ENCODE data around the gene DSTN. TPM values are rescaled to one million over a fixed set of nuclear protein-coding genes. Genes with fewer than 3 reads are reported as not detected.
A peak's percentile ranks its signal among the peaks of the same experiment; 100 is the strongest.

Gene DSTN
- total RNA-seq, 1 experiment from 2014 or later, result 412 TPM

DNA sequence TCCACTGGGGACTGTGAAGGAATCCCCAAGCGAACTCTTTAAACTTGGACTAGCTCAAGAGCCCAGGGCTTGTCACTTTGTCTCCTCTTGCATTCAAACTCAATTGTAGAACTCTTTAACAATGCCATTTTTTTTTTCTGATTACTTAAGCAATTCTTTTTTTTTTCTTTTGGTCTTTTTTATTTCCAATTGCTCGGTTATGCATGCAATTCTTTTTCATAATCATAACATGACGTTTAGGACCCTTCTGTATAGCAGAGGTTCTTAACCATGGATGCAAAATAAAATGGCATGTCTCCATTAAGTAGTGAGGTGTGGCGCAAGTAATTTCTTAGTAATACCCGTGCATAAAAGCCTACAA, 38.2 kb upstream of the DSTN start:
- ChIA-PET CTCF (interaction anchor here (0.7 kb wide), 1 partner anchor 11 kb away, joined by 3 read pairs; no protein-coding TSS in a partner anchor), POLR2A (no interaction called here)
- peaks cover 25% of the 10 kb centered on the region for H3K4me1 ChIP-seq (ENCODE audit: control insufficient read depth, insufficient read depth, low read length)
- intact Hi-C loops (cut with micrococcal nuclease; ENCODE audit: unreplicated experiment), result no loop called here
- TSS peak; percentile 96 for BruUV-seq (replicated peaks)
- H3K36me3 ChIP-seq (ENCODE audit: control insufficient read depth, insufficient read depth, low read length), result no peaks in the 10 kb centered on the region
- in situ Hi-C loops (cut with HindIII; ENCODE audit: low pct_unique_long_range_greater_than_20kb, low sequenced_read_pairs), result no loop called here
- H3K4me3 ChIP-seq (ENCODE audit: low read depth in 2 of 2, low read length in 2 of 2), result peak overlapping the region; percentile 51 to 77
- no peaks in the 10 kb centered on the region for H3K9me3 ChIP-seq (ENCODE audit: control insufficient read depth, insufficient read depth, low read depth, low read length)
- H3K27me3 ChIP-seq (ENCODE audit: control insufficient read depth, insufficient read depth, low read length), result no peaks in the 10 kb centered on the region
- TF ChIP-seq, protein P1, sequence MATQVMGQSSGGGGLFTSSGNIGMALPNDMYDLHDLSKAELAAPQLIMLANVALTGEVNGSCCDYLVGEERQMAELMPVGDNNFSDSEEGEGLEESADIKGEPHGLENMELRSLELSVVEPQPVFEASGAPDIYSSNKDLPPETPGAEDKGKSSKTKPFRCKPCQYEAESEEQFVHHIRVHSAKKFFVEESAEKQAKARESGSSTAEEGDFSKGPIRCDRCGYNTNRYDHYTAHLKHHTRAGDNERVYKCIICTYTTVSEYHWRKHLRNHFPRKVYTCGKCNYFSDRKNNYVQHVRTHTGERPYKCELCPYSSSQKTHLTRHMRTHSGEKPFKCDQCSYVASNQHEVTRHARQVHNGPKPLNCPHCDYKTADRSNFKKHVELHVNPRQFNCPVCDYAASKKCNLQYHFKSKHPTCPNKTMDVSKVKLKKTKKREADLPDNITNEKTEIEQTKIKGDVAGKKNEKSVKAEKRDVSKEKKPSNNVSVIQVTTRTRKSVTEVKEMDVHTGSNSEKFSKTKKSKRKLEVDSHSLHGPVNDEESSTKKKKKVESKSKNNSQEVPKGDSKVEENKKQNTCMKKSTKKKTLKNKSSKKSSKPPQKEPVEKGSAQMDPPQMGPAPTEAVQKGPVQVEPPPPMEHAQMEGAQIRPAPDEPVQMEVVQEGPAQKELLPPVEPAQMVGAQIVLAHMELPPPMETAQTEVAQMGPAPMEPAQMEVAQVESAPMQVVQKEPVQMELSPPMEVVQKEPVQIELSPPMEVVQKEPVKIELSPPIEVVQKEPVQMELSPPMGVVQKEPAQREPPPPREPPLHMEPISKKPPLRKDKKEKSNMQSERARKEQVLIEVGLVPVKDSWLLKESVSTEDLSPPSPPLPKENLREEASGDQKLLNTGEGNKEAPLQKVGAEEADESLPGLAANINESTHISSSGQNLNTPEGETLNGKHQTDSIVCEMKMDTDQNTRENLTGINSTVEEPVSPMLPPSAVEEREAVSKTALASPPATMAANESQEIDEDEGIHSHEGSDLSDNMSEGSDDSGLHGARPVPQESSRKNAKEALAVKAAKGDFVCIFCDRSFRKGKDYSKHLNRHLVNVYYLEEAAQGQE (IDR thresholded peaks at IDR 0.05; ENCODE audit: insufficient read depth in 1 of 2, low read depth in 2 of 2, low read length in 1 of 2), result no peak
- TF ChIP-seq TCF7L2 (IDR thresholded peaks at IDR 0.05; ENCODE audit: low read depth, low read length), result no peak
- H3K27ac ChIP-seq (ENCODE audit: low read length), result peak overlapping the region; percentile 88
- DNase-seq (ENCODE audit: low read depth, low spot score) (no peak), ATAC-seq (no peak)

DNA sequence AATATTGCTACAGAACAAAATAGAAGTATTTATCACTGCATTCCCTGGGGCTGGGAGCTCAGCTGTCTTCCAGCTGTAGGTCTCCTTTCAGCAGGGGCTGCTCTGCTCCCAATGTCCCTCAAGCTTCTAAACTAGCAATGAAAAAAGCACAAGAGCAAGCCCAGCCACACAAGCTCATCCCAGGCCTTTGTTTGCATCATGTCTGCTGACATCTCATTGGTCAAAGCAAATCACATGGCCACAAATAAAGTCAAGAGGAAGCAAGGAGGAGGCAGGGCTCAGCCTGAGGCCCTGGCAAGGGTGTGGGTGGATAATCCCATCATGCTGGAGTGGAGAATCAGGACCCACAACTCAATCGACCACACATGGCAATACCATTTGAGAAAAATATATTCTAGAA, 36.5 kb upstream of the DSTN start:
- no TSS peak for BruUV-seq (replicated peaks)
- H3K36me3 ChIP-seq (ENCODE audit: control insufficient read depth, insufficient read depth, low read length), result no peaks in the 10 kb centered on the region
- H3K27me3 ChIP-seq (ENCODE audit: control insufficient read depth, insufficient read depth, low read length), result no peaks in the 10 kb centered on the region
- CTCF ChIA-PET, result no interaction called here
- no peak for ATAC-seq
- in situ Hi-C loops (cut with HindIII; ENCODE audit: low pct_unique_long_range_greater_than_20kb, low sequenced_read_pairs) (no loop called here), intact Hi-C loops (cut with micrococcal nuclease; ENCODE audit: unreplicated experiment) (no loop called here)
- TF ChIP-seq, protein P1 (IDR thresholded peaks at IDR 0.05; ENCODE audit: insufficient read depth in 1 of 2, low read depth in 2 of 2, low read length in 1 of 2), result no peak
- TF ChIP-seq SIN3A (IDR thresholded peaks at IDR 0.05; ENCODE audit: borderline replicate concordance, insufficient read depth, low read depth, low read length), result no peak
- TF ChIP-seq TCF7L2 (IDR thresholded peaks at IDR 0.05; ENCODE audit: low read depth, low read length), result no peak
- TF ChIP-seq, protein P2, sequence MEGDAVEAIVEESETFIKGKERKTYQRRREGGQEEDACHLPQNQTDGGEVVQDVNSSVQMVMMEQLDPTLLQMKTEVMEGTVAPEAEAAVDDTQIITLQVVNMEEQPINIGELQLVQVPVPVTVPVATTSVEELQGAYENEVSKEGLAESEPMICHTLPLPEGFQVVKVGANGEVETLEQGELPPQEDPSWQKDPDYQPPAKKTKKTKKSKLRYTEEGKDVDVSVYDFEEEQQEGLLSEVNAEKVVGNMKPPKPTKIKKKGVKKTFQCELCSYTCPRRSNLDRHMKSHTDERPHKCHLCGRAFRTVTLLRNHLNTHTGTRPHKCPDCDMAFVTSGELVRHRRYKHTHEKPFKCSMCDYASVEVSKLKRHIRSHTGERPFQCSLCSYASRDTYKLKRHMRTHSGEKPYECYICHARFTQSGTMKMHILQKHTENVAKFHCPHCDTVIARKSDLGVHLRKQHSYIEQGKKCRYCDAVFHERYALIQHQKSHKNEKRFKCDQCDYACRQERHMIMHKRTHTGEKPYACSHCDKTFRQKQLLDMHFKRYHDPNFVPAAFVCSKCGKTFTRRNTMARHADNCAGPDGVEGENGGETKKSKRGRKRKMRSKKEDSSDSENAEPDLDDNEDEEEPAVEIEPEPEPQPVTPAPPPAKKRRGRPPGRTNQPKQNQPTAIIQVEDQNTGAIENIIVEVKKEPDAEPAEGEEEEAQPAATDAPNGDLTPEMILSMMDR (IDR thresholded peaks at IDR 0.05), result no peak
- TF ChIP-seq POLR2AphosphoS5 (IDR thresholded peaks at IDR 0.05; ENCODE audit: low read depth, low read length), result no peak
- H3K27ac ChIP-seq (ENCODE audit: low read length), result peak overlapping the region; percentile 29; the same call in 1 of the 2 replicates
- peaks cover 39% of the 10 kb centered on the region for H3K4me1 ChIP-seq (ENCODE audit: control insufficient read depth, insufficient read depth, low read length)
- H3K9me3 ChIP-seq (ENCODE audit: control insufficient read depth, insufficient read depth, low read depth, low read length), result no peaks in the 10 kb centered on the region
- no peak for DNase-seq (ENCODE audit: low read depth, low spot score)
- POLR2A ChIA-PET, result interaction anchor here (0.6 to 0.8 kb wide), 2 partner anchors 35 to 50 kb away, joined by 3 to 4 read pairs; no protein-coding TSS in a partner anchor
- no peak overlapping the region for H3K4me3 ChIP-seq (ENCODE audit: low read depth in 2 of 2, low read length in 2 of 2)

All from Panc1 (cell line).